ENCODE results near the gene SMO.

The SMO gene

GRCh38 chr7:129258649-129259389 is 70.4 kb downstream of the SMO start:
- H3K27ac ChIP-seq, result no peak overlapping the region
- TF ChIP-seq, protein P1, sequence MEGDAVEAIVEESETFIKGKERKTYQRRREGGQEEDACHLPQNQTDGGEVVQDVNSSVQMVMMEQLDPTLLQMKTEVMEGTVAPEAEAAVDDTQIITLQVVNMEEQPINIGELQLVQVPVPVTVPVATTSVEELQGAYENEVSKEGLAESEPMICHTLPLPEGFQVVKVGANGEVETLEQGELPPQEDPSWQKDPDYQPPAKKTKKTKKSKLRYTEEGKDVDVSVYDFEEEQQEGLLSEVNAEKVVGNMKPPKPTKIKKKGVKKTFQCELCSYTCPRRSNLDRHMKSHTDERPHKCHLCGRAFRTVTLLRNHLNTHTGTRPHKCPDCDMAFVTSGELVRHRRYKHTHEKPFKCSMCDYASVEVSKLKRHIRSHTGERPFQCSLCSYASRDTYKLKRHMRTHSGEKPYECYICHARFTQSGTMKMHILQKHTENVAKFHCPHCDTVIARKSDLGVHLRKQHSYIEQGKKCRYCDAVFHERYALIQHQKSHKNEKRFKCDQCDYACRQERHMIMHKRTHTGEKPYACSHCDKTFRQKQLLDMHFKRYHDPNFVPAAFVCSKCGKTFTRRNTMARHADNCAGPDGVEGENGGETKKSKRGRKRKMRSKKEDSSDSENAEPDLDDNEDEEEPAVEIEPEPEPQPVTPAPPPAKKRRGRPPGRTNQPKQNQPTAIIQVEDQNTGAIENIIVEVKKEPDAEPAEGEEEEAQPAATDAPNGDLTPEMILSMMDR (IDR thresholded peaks at IDR 0.05), result no peak
- H3K4me3 ChIP-seq, result no peak overlapping the region
- no peak for DNase-seq (ENCODE audit: low spot score)

DNA sequence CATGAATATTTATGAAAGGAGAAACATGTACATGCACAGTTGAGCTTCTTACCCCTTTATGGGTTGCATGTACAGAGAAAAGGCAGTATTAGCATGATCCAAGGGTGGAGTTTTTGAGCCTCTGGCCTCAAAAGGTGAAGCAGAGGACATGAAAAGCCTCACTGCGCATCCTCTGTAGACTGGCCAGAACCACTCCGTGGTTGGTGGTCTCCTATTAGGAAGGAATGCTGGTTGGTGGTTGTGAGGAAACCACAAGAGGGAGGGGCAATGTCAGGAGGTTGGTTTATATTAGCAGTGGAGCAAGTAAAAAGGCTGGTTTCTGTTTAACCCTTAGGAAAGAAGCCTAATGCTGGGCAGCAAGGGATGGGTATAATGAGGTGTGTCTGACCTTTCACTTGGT is 73.9 kb downstream of the SMO start:
- TF ChIP-seq, protein P1 (IDR thresholded peaks at IDR 0.05), result no peak
- H3K27ac ChIP-seq, result no peak overlapping the region
- H3K4me3 ChIP-seq, result no peak overlapping the region
- DNase-seq (ENCODE audit: low spot score), result no peak
